Measurements from ENCODE around the gene LRMDA. TPM values are rescaled to one million over a fixed set of nuclear protein-coding genes. Genes with fewer than 3 reads are reported as not detected.

The LRMDA gene
- total RNA-seq, 1 donor from 2014 or later, result 19.4 TPM

- H3K4me3 Mint-ChIP-seq (ENCODE audit: unreplicated experiment), result no peak overlapping the region
- no peaks in the 10 kb centered on the region for H3K36me3 Mint-ChIP-seq (ENCODE audit: low read depth, unreplicated experiment)
- no peaks in the 10 kb centered on the region for H3K9me3 Mint-ChIP-seq (ENCODE audit: unreplicated experiment)
- TF ChIP-seq CTCF (IDR thresholded peaks at IDR 0.05; ENCODE audit: unreplicated experiment), result no peak
- H3K4me1 Mint-ChIP-seq (ENCODE audit: unreplicated experiment), result no peaks in the 10 kb centered on the region
- DNase-seq (ENCODE audit: low spot score), result no peak
- H3K27ac Mint-ChIP-seq (ENCODE audit: unreplicated experiment), result no peak overlapping the region
- H3K27me3 Mint-ChIP-seq (ENCODE audit: unreplicated experiment), result no peaks in the 10 kb centered on the region
Observed at GRCh38 chr10:75959912-75960311, 528.5 kb downstream of the LRMDA start.

- Mint-ChIP-seq H3K36me3 (ENCODE audit: low read depth, unreplicated experiment) (no peaks in the 10 kb centered on the region), H3K4me3 (ENCODE audit: unreplicated experiment) (no peak overlapping the region), H3K9me3 (ENCODE audit: unreplicated experiment) (no peaks in the 10 kb centered on the region), H3K27ac (ENCODE audit: unreplicated experiment) (no peak overlapping the region), H3K4me1 (ENCODE audit: unreplicated experiment) (peaks cover 2% of the 10 kb centered on the region), H3K27me3 (ENCODE audit: unreplicated experiment) (no peaks in the 10 kb centered on the region)
- no peak for TF ChIP-seq CTCF (IDR thresholded peaks at IDR 0.05; ENCODE audit: unreplicated experiment)
- no peak for DNase-seq (ENCODE audit: low spot score)
Observed at GRCh38 chr10:75962395-75963061, 531.1 kb downstream of the LRMDA start.

GRCh38 chr10:75967491-75967890 lies 536.1 kb downstream of the LRMDA start:
- H3K27ac Mint-ChIP-seq (ENCODE audit: unreplicated experiment), result no peak overlapping the region
- H3K4me1 Mint-ChIP-seq (ENCODE audit: unreplicated experiment), result peaks cover 23% of the 10 kb centered on the region
- H3K36me3 Mint-ChIP-seq (ENCODE audit: low read depth, unreplicated experiment), result no peaks in the 10 kb centered on the region
- H3K27me3 Mint-ChIP-seq (ENCODE audit: unreplicated experiment), result no peaks in the 10 kb centered on the region
- no peak for TF ChIP-seq CTCF (IDR thresholded peaks at IDR 0.05; ENCODE audit: unreplicated experiment)
- no peak overlapping the region for H3K4me3 Mint-ChIP-seq (ENCODE audit: unreplicated experiment)
- H3K9me3 Mint-ChIP-seq (ENCODE audit: unreplicated experiment), result no peaks in the 10 kb centered on the region
- DNase-seq (ENCODE audit: low spot score), result no peak

- DNase-seq (ENCODE audit: low spot score), result no peak
- no peaks in the 10 kb centered on the region for H3K9me3 Mint-ChIP-seq (ENCODE audit: unreplicated experiment)
- H3K27ac Mint-ChIP-seq (ENCODE audit: unreplicated experiment), result no peak overlapping the region
- H3K36me3 Mint-ChIP-seq (ENCODE audit: low read depth, unreplicated experiment), result no peaks in the 10 kb centered on the region
- peaks cover 29% of the 10 kb centered on the region for H3K4me1 Mint-ChIP-seq (ENCODE audit: unreplicated experiment)
- H3K4me3 Mint-ChIP-seq (ENCODE audit: unreplicated experiment), result no peak overlapping the region
- no peak for TF ChIP-seq CTCF (IDR thresholded peaks at IDR 0.05; ENCODE audit: unreplicated experiment)
- peaks cover under 1% of the 10 kb centered on the region for H3K27me3 Mint-ChIP-seq (ENCODE audit: unreplicated experiment)
Observed at GRCh38 chr10:75969031-75969430, 537.6 kb downstream of the LRMDA start.

- no peak for TF ChIP-seq CTCF (IDR thresholded peaks at IDR 0.05; ENCODE audit: unreplicated experiment)
Observed at GRCh38 chr10:75971402-75972211, 540.2 kb downstream of the LRMDA start.

More at GRCh38 chr10:75971402-75972211, 540.2 kb downstream of the LRMDA start:
- DNase-seq (ENCODE audit: low spot score), result no peak
- H3K4me1 Mint-ChIP-seq (ENCODE audit: unreplicated experiment), result peaks cover 29% of the 10 kb centered on the region
- H3K27me3 Mint-ChIP-seq (ENCODE audit: unreplicated experiment), result peaks cover 5% of the 10 kb centered on the region
- H3K27ac Mint-ChIP-seq (ENCODE audit: unreplicated experiment), result no peak overlapping the region
- no peaks in the 10 kb centered on the region for H3K9me3 Mint-ChIP-seq (ENCODE audit: unreplicated experiment)
- peaks cover 4% of the 10 kb centered on the region for H3K36me3 Mint-ChIP-seq (ENCODE audit: low read depth, unreplicated experiment)
- H3K4me3 Mint-ChIP-seq (ENCODE audit: unreplicated experiment), result no peak overlapping the region
